HepG2 (cell line): ENCODE data around the gene ANKRD44. TPM values are rescaled to one million over a fixed set of nuclear protein-coding genes. Genes with fewer than 3 reads are reported as not detected.

Experiments used
- ATAC-seq: fragments of 200-7000 bp; cut with Tn5 transposase; 3 replicates; pipeline ENCODE4 v1.9.1; 2020; ENCODE audit warnings: mild to moderate bottlenecking, moderate library complexity
- BruUV-seq: library from RNA; stranded (reverse); fragments of 400-500 nt; replicated peaks from 2 replicates; lab custom pipeline; 2021; lab: Mats Ljungman, UMichigan
- CTCF ChIA-PET: fragments of 300-600 bp; formaldehyde crosslinking; extraction: SDS; loops from one replicate; lab custom pipeline; 2021; ENCODE audit warnings: low total read pairs, inconsistent platforms, low intra/inter-chr PET ratio; lab: Yijun Ruan, JAX
- POLR2A ChIA-PET: fragments of 350-600 bp; sonication (Branson Sonifier 250); formaldehyde crosslinking; loops from one replicate; lab custom pipeline; 2020; ENCODE audit warnings: antibody characterized with exemption, inconsistent platforms; lab: Yijun Ruan, JAX
- DNase-seq: peaks from one replicate; pipeline ENCODE4 v3.0.0-alpha.2; 2015; ENCODE audit warnings: low spot score
- FAIRE-seq: peaks from 3 replicates; lab custom pipeline; 2011; peaks lifted over from hg19 to GRCh38; lab: Jason Lieb, UNC
- H2AFZ ChIP-seq: one replicate; pipeline ENCODE4 v1.6.1; 2011; ENCODE audit warnings: low read length, inconsistent platforms
- H3K27ac ChIP-seq: fragments of 300-600 bp; 3 replicates; pipeline ENCODE4 v1.8.0; 2011; ENCODE audit warnings: mixed run types, mild to moderate bottlenecking, mixed read lengths, low read length, inconsistent platforms; ENCODE audit not compliant: insufficient read depth; ENCODE audit errors: extremely low read length
- H3K27me3 ChIP-seq, 2 experiments: fragments of 200-600 bp in 1 of 2; 2 replicates in 1 of 2; 3 replicates in 1 of 2; pipeline versions ENCODE4 v1.6.0 to v1.8.0; 2011; ENCODE audit warnings: low read length in 2 of 2, mild to moderate bottlenecking in 2 of 2, moderate library complexity in 2 of 2, inconsistent platforms in 1 of 2; ENCODE audit not compliant: insufficient read depth in 2 of 2, control insufficient read depth in 1 of 2
- H3K36me3 ChIP-seq, 2 experiments: fragments of 200-600 bp in 1 of 2; replicated peaks in 1 of 2; 2 replicates in 1 of 2; 3 replicates in 1 of 2; pipeline versions ENCODE4 v1.5.1 to v1.8.0; 2011; ENCODE audit warnings: low read length in 2 of 2, inconsistent platforms in 1 of 2; ENCODE audit not compliant: insufficient read depth in 2 of 2, control insufficient read depth in 1 of 2
- H3K4me1 ChIP-seq: 2 replicates; pipeline ENCODE4 v1.5.1; 2012; ENCODE audit warnings: low read length, inconsistent platforms; ENCODE audit not compliant: insufficient read depth
- H3K4me2 ChIP-seq: 2 replicates; pipeline ENCODE4 v1.6.0; 2011; ENCODE audit warnings: low read depth, low read length, inconsistent platforms
- H3K4me3 ChIP-seq, 3 experiments: fragments of 200-600 bp in 1 of 3; sonication (generic), shearing (Covaris generic) in 1 of 3; replicated peaks in 1 of 3; 2 replicates each; pipeline ENCODE4 v1.5.1; 2011 to 2016; ENCODE audit warnings: low read length in 3 of 3, inconsistent platforms in 2 of 3, low read depth in 2 of 3, mild to moderate bottlenecking in 2 of 3, control low read depth in 1 of 3, mixed read lengths in 1 of 3; ENCODE audit not compliant: insufficient read depth in 1 of 3
- H3K79me2 ChIP-seq: one replicate; pipeline ENCODE4 v1.6.1; 2011; ENCODE audit warnings: low read length, inconsistent platforms; ENCODE audit not compliant: insufficient read depth
- H3K9ac ChIP-seq: 2 replicates; pipeline ENCODE4 v1.6.0; 2011; ENCODE audit warnings: mild to moderate bottlenecking, low read depth, low read length, inconsistent platforms; ENCODE audit not compliant: insufficient read depth
- H3K9me3 ChIP-seq: 2 replicates; pipeline ENCODE4 v1.5.1; 2012; ENCODE audit warnings: mild to moderate bottlenecking, low read length
- H4K20me1 ChIP-seq: 2 replicates; pipeline ENCODE4 v1.6.0; 2011; ENCODE audit warnings: inconsistent platforms, mild to moderate bottlenecking, low read length, moderate library complexity; ENCODE audit not compliant: insufficient read depth
- CHD2 ChIP-seq: IDR thresholded peaks from 2 replicates; pipeline ENCODE4 v1.6.1; 2011; ENCODE audit warnings: low read depth, low read length, improper control_type of control experiment
- ETV6 ChIP-seq: sonication (generic); formaldehyde crosslinking; conservative IDR thresholded peaks from 2 replicates; pipeline ENCODE4 v1.4.0; 2020; ENCODE audit warnings: missing genetic modification reagents
- EZH2 ChIP-seq: conservative IDR thresholded peaks from 2 replicates; pipeline ENCODE4 v1.6.1; 2012; ENCODE audit warnings: mild to moderate bottlenecking, low read depth, low read length, moderate library complexity
- HOXA5 ChIP-seq: sonication (generic); formaldehyde crosslinking; IDR thresholded peaks from 2 replicates; pipeline ENCODE4 v1.4.0; 2020; ENCODE audit warnings: missing genetic modification reagents
- ISL2 ChIP-seq: sonication (generic); formaldehyde crosslinking; IDR thresholded peaks from 2 replicates; pipeline ENCODE4 v1.5.0; 2020; ENCODE audit warnings: missing genetic modification reagents
- ISX ChIP-seq: sonication (generic); formaldehyde crosslinking; conservative IDR thresholded peaks from 2 replicates; pipeline ENCODE4 v1.5.0; 2020; ENCODE audit warnings: missing genetic modification reagents
- KLF9 ChIP-seq: IDR thresholded peaks from 2 replicates; pipeline ENCODE4 v1.6.1; 2016; ENCODE audit warnings: low read depth
- MYC ChIP-seq: sonication (generic); formaldehyde crosslinking; IDR thresholded peaks from 2 replicates; pipeline ENCODE4 v1.9.0; 2021; ENCODE audit warnings: missing genetic modification reagents, borderline replicate concordance
- NPAS2 ChIP-seq: sonication (generic); formaldehyde crosslinking; IDR thresholded peaks from 2 replicates; pipeline ENCODE4 v1.8.0; 2022; ENCODE audit warnings: mild to moderate bottlenecking, missing genetic modification reagents, borderline replicate concordance
- NR2C2 ChIP-seq: sonication (generic); formaldehyde crosslinking; IDR thresholded peaks from 2 replicates; pipeline ENCODE4 v1.4.0; 2020; ENCODE audit warnings: missing genetic modification reagents, mild to moderate bottlenecking, moderate library complexity, borderline replicate concordance
- PTBP1 ChIP-seq: fragments of 200-400 bp; formaldehyde crosslinking; IDR thresholded peaks from 2 replicates; pipeline ENCODE4 v1.6.1; 2018; ENCODE audit warnings: low read length, low read depth; ENCODE audit not compliant: poor library complexity, severe bottlenecking
- SCMH1 ChIP-seq: sonication (generic); formaldehyde crosslinking; IDR thresholded peaks from 2 replicates; pipeline ENCODE4 v1.9.0; 2021; ENCODE audit warnings: missing genetic modification reagents, mild to moderate bottlenecking, borderline replicate concordance
- TSC22D2 ChIP-seq: sonication (generic); formaldehyde crosslinking; IDR thresholded peaks from 2 replicates; pipeline ENCODE4 v1.5.1; 2020; ENCODE audit warnings: missing genetic modification reagents, mild to moderate bottlenecking, borderline replicate concordance
- ZBTB38 ChIP-seq: sonication (generic); formaldehyde crosslinking; IDR thresholded peaks from 2 replicates; pipeline ENCODE4 v1.5.1; 2020; ENCODE audit warnings: mild to moderate bottlenecking, missing genetic modification reagents
- ZNF124 ChIP-seq: sonication (generic); formaldehyde crosslinking; IDR thresholded peaks from 2 replicates; pipeline ENCODE4 v1.4.0; 2020; ENCODE audit warnings: missing genetic modification reagents
- ZNF263 ChIP-seq: sonication (generic); formaldehyde crosslinking; IDR thresholded peaks from 2 replicates; pipeline ENCODE4 v1.4.0; 2020; ENCODE audit warnings: missing genetic modification reagents
- ZNF850 ChIP-seq: sonication (generic); formaldehyde crosslinking; conservative IDR thresholded peaks from 2 replicates; pipeline ENCODE4 v1.9.0; 2021; ENCODE audit warnings: mild to moderate bottlenecking, missing genetic modification reagents
- WGBS: methylation state at CpG from one replicate; pipeline ENCODE4 v1.1.6; 2017; ENCODE audit warnings: low lambda C conversion rate; 5-methylcytosine and 5-hydroxymethylcytosine counted together
- in situ Hi-C: cut with HindIII; loops from 2 replicates; pipeline ENCODE4 v1.10.0; 2017; ENCODE audit warnings: low pct_unique_long_range_greater_than_20kb; ENCODE audit not compliant: extremely low pct_ligation_motif_present
- intact Hi-C: fragments of 100-400 bp; cut with micrococcal nuclease; formaldehyde crosslinking; loops from one replicate; pipeline ENCODE4 v1.10.0; 2022; ENCODE audit not compliant: unreplicated experiment
- polyA plus RNA-seq, 8 experiments: library from polyadenylated mRNA; depleted of rRNA in 3 of 8; stranded (reverse) in 7 of 8; unstranded in 1 of 8; fragments of >200 nt; fragmentation: Illumina TruSeq in 4 of 8; extraction: Trizol in 4 of 8; gene quantifications; 2 replicates each; pipeline versions ENCODE4 v1.2.1 to v1.2.3, GENCODE V29; 2011 to 2016; ENCODE audit warnings: low read depth in 4 of 8, missing spikeins in 1 of 8, mixed read lengths in 1 of 8; ENCODE audit not compliant: insufficient read depth in 1 of 8
- total RNA-seq, 5 experiments: library from RNA; depleted of rRNA; stranded (reverse); fragments of >200 nt; fragmentation: Illumina TruSeq; extraction: Trizol; gene quantifications; 2 replicates each; pipeline ENCODE4 v1.2.3, GENCODE V29; 2016; ENCODE audit warnings: low read depth in 1 of 5
- TF ChIP-seq, protein P1 (sequence below): sonication (generic); formaldehyde crosslinking; IDR thresholded peaks from 2 replicates; pipeline ENCODE4 v1.5.0; 2020; ENCODE audit warnings: mild to moderate bottlenecking, missing genetic modification reagents
- TF ChIP-seq, protein P2 (sequence below): sonication (generic); formaldehyde crosslinking; IDR thresholded peaks from 2 replicates; pipeline ENCODE4 v1.5.0; 2020; ENCODE audit warnings: mild to moderate bottlenecking, missing genetic modification reagents

Gene ANKRD44
- total and polyA plus RNA-seq, 2 of the 13 experiments (the other 11 are each of a cell fraction or from before 2014, with no cell fraction given): 0.04 to 0.11 TPM

DNA sequence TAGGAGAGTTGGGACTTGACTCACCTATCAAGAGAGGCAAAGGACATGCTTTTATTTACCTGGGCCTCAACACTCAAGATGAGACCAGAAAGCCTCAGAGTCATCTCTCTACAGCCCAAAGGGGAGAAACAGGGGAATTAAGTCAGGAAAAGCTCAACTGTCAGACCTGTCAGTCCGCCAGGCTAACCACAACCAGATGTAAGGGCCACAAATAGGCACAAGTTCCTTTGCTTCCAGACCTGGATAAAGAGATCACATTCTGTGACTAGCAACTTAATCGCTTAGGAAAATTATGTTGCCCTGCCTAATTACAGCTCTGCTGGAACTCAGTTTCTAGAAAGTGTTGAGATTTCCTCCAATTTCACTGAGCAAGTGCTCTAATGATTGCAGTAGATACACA lies 67.9 kb downstream of the ANKRD44 start:
- ChIA-PET POLR2A (no interaction called here), CTCF (no interaction called here)
- no TSS peak for BruUV-seq

More for the DNA sequence above, 67.9 kb downstream of the ANKRD44 start:
- Histone ChIP-seq H3K9ac (no peak overlapping the region), H3K4me3 (no peak overlapping the region), H3K36me3 (no peaks in the 10 kb centered on the region), H3K27me3 (0 out of 5 replicates have a peak, but pooled peaks cover 0 to 2% of the 10 kb centered on the region in 2 experiments), H3K9me3 (no peaks in the 10 kb centered on the region), H3K4me2 (no peak overlapping the region), H3K79me2 (no peaks in the 10 kb centered on the region), H3K4me1 (no peaks in the 10 kb centered on the region), H3K27ac (no peak overlapping the region), H4K20me1 (no peaks in the 10 kb centered on the region), H2AFZ (no peak overlapping the region)
- TF ChIP-seq, protein P1, sequence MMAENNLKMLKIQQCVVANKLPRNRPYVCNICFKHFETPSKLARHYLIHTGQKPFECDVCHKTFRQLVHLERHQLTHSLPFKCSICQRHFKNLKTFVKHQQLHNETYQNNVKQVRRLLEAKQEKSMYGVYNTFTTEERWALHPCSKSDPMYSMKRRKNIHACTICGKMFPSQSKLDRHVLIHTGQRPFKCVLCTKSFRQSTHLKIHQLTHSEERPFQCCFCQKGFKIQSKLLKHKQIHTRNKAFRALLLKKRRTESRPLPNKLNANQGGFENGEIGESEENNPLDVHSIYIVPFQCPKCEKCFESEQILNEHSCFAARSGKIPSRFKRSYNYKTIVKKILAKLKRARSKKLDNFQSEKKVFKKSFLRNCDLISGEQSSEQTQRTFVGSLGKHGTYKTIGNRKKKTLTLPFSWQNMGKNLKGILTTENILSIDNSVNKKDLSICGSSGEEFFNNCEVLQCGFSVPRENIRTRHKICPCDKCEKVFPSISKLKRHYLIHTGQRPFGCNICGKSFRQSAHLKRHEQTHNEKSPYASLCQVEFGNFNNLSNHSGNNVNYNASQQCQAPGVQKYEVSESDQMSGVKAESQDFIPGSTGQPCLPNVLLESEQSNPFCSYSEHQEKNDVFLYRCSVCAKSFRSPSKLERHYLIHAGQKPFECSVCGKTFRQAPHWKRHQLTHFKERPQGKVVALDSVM: no peak
- TF ChIP-seq CHD2 (no peak), HOXA5 (no peak), ISL2 (CRISPR knock-in tag) (no peak), ISX (no peak), EZH2 (no peak), TSC22D2 (CRISPR knock-in tag) (no peak), KLF9 (CRISPR knock-in tag) (no peak), PTBP1 (no peak), MYC (CRISPR knock-in tag) (no peak), ZNF263 (no peak), NR2C2 (CRISPR knock-in tag) (no peak), ZNF124 (CRISPR knock-in tag) (no peak), SCMH1 (CRISPR knock-in tag) (no peak), ETV6 (CRISPR knock-in tag) (no peak), NPAS2 (CRISPR knock-in tag) (no peak), ZBTB38 (CRISPR knock-in tag) (no peak), ZNF850 (CRISPR knock-in tag) (no peak)
- TF ChIP-seq, protein P2, sequence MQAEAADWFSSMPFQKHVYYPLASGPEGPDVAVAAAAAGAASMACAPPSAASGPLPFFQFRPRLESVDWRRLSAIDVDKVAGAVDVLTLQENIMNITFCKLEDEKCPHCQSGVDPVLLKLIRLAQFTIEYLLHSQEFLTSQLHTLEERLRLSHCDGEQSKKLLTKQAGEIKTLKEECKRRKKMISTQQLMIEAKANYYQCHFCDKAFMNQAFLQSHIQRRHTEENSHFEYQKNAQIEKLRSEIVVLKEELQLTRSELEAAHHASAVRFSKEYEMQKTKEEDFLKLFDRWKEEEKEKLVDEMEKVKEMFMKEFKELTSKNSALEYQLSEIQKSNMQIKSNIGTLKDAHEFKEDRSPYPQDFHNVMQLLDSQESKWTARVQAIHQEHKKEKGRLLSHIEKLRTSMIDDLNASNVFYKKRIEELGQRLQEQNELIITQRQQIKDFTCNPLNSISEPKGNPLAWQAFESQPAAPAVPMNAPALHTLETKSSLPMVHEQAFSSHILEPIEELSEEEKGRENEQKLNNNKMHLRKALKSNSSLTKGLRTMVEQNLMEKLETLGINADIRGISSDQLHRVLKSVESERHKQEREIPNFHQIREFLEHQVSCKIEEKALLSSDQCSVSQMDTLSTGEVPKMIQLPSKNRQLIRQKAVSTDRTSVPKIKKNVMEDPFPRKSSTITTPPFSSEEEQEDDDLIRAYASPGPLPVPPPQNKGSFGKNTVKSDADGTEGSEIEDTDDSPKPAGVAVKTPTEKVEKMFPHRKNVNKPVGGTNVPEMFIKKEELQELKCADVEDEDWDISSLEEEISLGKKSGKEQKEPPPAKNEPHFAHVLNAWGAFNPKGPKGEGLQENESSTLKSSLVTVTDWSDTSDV (CRISPR knock-in tag): no peak
- FAIRE-seq (no peak), ATAC-seq (no peak), DNase-seq (no peak)
- intact Hi-C loops (no loop called here), in situ Hi-C loops (no loop called here)
- WGBS: 29% methylated on average over 2 of the region's 2 CpGs
